ENCODE data around the gene USP7.

GRCh38 chr16:8855051-8855786, 108.5 kb downstream of the USP7 start:
- TF ChIP-seq, protein P1, sequence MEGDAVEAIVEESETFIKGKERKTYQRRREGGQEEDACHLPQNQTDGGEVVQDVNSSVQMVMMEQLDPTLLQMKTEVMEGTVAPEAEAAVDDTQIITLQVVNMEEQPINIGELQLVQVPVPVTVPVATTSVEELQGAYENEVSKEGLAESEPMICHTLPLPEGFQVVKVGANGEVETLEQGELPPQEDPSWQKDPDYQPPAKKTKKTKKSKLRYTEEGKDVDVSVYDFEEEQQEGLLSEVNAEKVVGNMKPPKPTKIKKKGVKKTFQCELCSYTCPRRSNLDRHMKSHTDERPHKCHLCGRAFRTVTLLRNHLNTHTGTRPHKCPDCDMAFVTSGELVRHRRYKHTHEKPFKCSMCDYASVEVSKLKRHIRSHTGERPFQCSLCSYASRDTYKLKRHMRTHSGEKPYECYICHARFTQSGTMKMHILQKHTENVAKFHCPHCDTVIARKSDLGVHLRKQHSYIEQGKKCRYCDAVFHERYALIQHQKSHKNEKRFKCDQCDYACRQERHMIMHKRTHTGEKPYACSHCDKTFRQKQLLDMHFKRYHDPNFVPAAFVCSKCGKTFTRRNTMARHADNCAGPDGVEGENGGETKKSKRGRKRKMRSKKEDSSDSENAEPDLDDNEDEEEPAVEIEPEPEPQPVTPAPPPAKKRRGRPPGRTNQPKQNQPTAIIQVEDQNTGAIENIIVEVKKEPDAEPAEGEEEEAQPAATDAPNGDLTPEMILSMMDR (conservative IDR thresholded peaks at IDR 0.05; ENCODE audit: low read depth, low read length): peak; percentile 43
- TF ChIP-seq EZH2 (IDR thresholded peaks at IDR 0.05; ENCODE audit: borderline replicate concordance, low read depth, low read length, poor library complexity, severe bottlenecking): no peak
